CD8-positive, alpha-beta memory T cell (primary cell): ENCODE data around the gene SPTB. TPM values are rescaled to one million over a fixed set of nuclear protein-coding genes. Genes with fewer than 3 reads are reported as not detected.

Experiments
- CTCF ChIA-PET: fragments of 350-600 bp; sonication (Branson Sonifier 250); formaldehyde crosslinking; loops from one replicate; lab custom pipeline; 2021; ENCODE audit warnings: antibody characterized with exemption; lab: Charles Lee
- POLR2A ChIA-PET: fragments of 350-600 bp; sonication (Branson Sonifier 250); formaldehyde crosslinking; loops from one replicate; lab custom pipeline; 2021; ENCODE audit warnings: antibody characterized with exemption; lab: Charles Lee
- DNase-seq, 5 donors: peaks; one replicate each; pipeline versions ENCODE4 v3.0.0 to v3.0.0-alpha.2; 2020 to 2022; ENCODE audit warnings: mixed read lengths in 1 of 5
- H3K27ac ChIP-seq: one replicate; pipeline ENCODE4 v1.7.0; 2013; ENCODE audit warnings: low read depth, mild to moderate bottlenecking, low read length, moderate library complexity
- H3K27me3 ChIP-seq: 2 replicates; pipeline ENCODE4 v1.7.0; 2013; ENCODE audit warnings: low read length, mild to moderate bottlenecking; ENCODE audit not compliant: insufficient read depth, poor library complexity, severe bottlenecking
- H3K36me3 ChIP-seq: 2 replicates; pipeline ENCODE4 v1.7.0; 2013; ENCODE audit warnings: mild to moderate bottlenecking, low read length, moderate library complexity; ENCODE audit not compliant: insufficient read depth
- H3K4me1 ChIP-seq: 2 replicates; pipeline ENCODE4 v1.7.0; 2013; ENCODE audit warnings: mild to moderate bottlenecking, low read length, moderate library complexity; ENCODE audit not compliant: insufficient read depth
- H3K4me3 ChIP-seq: 2 replicates; pipeline ENCODE4 v1.7.0; 2013; ENCODE audit warnings: mild to moderate bottlenecking, low read length
- H3K9me3 ChIP-seq: 2 replicates; pipeline ENCODE4 v1.7.0; 2013; ENCODE audit warnings: mild to moderate bottlenecking, low read length
- H3K27ac Mint-ChIP-seq, 8 donors: one replicate each; pipeline ENCODE4 v1.8.0; 2020 to 2021; ENCODE audit warnings: mixed read lengths in 8 of 8, mild to moderate bottlenecking in 6 of 8, inconsistent platforms in 3 of 8, moderate library complexity in 3 of 8
- H3K27me3 Mint-ChIP-seq, 2 donors: one replicate each; pipeline ENCODE4 v1.8.0; 2020 to 2021; ENCODE audit warnings: mixed read lengths in 2 of 2, mild to moderate bottlenecking in 1 of 2, moderate library complexity in 1 of 2
- H3K36me3 Mint-ChIP-seq, 3 donors: one replicate each; pipeline ENCODE4 v1.8.0; 2020 to 2021; ENCODE audit warnings: mixed read lengths in 3 of 3, inconsistent platforms in 1 of 3, mild to moderate bottlenecking in 1 of 3
- H3K4me1 Mint-ChIP-seq, 3 donors: one replicate each; pipeline ENCODE4 v1.8.0; 2020 to 2021; ENCODE audit warnings: mixed read lengths in 3 of 3, inconsistent platforms in 1 of 3, mild to moderate bottlenecking in 1 of 3
- H3K4me3 Mint-ChIP-seq, 7 donors: one replicate each; pipeline ENCODE4 v1.8.0; 2020 to 2021; ENCODE audit warnings: mixed read lengths in 7 of 7, mild to moderate bottlenecking in 6 of 7, moderate library complexity in 4 of 7, inconsistent platforms in 2 of 7
- H3K9me3 Mint-ChIP-seq, 5 donors: one replicate each; pipeline ENCODE4 v1.8.0; 2020 to 2022; ENCODE audit warnings: mixed read lengths in 5 of 5, mild to moderate bottlenecking in 3 of 5, moderate library complexity in 2 of 5, inconsistent platforms in 1 of 5
- polyA plus RNA-seq: library from polyadenylated mRNA; unstranded; fragments of 300-500 nt; fragmentation: Illumina TruSeq; gene quantifications from one replicate; pipeline ENCODE4 v1.2.3, GENCODE V29; 2021
- total RNA-seq, 2 experiments: library from RNA; stranded (reverse); gene quantifications; one replicate each; pipeline ENCODE4 v1.2.3, GENCODE V29; 2021

SPTB gene
- total and polyA plus RNA-seq, 3 experiments from 2014 or later: 0.09 to 0.18 (median 0.15) TPM

DNA sequence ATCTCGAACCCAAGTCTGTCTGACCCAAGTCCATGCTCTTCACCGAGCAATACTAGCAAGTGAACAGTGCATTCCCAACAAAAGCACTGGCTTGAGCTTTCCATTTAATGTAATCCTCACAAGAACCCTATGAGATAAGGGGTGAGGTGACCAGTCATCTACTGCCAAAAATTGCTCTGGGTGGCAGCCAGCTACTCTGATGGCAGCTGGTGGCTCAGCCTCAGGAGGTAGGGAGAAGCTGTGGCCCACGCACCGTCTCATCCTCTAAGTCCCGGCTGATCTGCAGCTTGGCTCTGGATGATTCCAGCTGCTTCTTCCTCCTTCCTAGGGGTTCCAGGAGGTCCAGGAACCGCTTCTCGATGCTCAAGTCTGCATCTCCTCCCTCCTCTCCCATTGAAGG, 100.2 kb downstream of the SPTB start:
- Histone ChIP-seq H3K4me1 (no peaks in the 10 kb centered on the region), H3K4me3 (no peak overlapping the region), H3K27me3 (no peaks in the 10 kb centered on the region), H3K36me3 (no peaks in the 10 kb centered on the region), H3K27ac (no peak overlapping the region), H3K9me3 (no peaks in the 10 kb centered on the region)
- H3K4me1 Mint-ChIP-seq: no peaks in the 10 kb centered on the region
- peak in 1 of 5 donors; percentile 18 for DNase-seq
- CTCF ChIA-PET: no interaction called here
- H3K4me3 Mint-ChIP-seq: no peak overlapping the region
- H3K27ac Mint-ChIP-seq: no peak overlapping the region
- H3K9me3 Mint-ChIP-seq: no peaks in the 10 kb centered on the region
- peaks cover 6 to 7% of the 10 kb centered on the region in 2 donors for H3K27me3 Mint-ChIP-seq
- H3K36me3 Mint-ChIP-seq: no peaks in the 10 kb centered on the region
- POLR2A ChIA-PET: no interaction called here

DNA sequence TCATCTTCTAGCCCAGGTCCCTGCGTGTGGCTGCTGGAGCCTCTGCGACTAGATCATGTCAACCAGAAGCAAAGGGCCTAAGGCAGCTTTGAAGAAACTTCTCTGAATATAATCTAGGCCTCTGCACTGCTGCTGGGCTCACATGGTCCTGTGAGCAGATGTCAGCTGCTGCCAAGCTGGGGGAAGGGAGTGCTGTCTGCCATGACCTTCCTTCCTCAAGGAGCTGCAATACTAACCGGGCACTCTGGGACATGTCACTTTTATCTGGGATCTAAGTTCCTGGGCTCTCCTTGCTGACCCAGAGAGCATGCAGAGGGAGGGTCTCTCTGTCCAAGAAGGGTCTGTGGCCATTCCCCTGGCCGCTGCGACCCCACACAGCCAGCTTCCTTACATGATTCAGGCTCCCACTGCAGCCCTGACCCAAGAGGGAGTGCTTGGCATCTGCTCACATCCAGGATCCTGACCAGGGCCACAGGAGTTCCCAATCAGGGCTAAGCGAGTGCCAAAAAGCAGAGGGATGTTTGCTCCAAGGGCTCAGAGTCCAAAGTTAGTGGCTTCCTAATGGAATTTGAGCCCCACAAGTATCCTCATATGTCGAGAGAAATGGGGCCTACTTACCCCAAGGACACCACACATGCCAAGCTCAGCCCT, 101.5 kb downstream of the SPTB start:
- Histone ChIP-seq H3K27ac (no peak overlapping the region), H3K4me1 (no peaks in the 10 kb centered on the region), H3K36me3 (no peaks in the 10 kb centered on the region), H3K4me3 (no peak overlapping the region), H3K9me3 (no peaks in the 10 kb centered on the region), H3K27me3 (no peaks in the 10 kb centered on the region)
- Mint-ChIP-seq H3K36me3 (no peaks in the 10 kb centered on the region), H3K27ac (no peak overlapping the region), H3K4me1 (no peaks in the 10 kb centered on the region), H3K4me3 (no peak overlapping the region), H3K9me3 (no peaks in the 10 kb centered on the region), H3K27me3 (peaks cover 6% of the 10 kb centered on the region in 2 donors)
- CTCF ChIA-PET: no interaction called here
- POLR2A ChIA-PET: no interaction called here
- DNase-seq: peak in 1 of 5 donors; percentile 18

DNA sequence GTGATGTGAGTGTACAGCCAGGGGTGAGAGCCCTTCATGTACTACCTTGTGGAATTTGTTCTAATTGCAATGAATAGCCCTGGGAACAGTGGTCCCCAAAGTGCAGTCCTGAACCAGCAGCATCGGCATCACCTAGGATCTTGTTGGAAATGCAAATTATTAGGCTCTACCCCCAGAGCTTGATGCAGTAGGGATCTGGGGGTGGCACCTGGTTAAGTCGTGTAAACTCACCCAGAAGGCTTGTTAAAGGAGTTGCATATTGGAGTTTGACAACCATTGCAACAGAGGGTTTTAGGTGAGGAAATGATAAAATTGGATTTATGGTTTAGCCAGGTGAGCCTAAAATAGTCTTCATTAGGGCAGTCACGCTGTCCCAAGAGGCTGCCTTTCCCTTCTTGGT, 102.2 kb downstream of the SPTB start:
- Histone ChIP-seq H3K9me3 (no peaks in the 10 kb centered on the region), H3K27ac (no peak overlapping the region), H3K4me3 (no peak overlapping the region), H3K27me3 (no peaks in the 10 kb centered on the region), H3K4me1 (no peaks in the 10 kb centered on the region), H3K36me3 (no peaks in the 10 kb centered on the region)
- H3K27me3 Mint-ChIP-seq: peaks cover 1 to 6% of the 10 kb centered on the region in 2 donors
- no peak overlapping the region for H3K27ac Mint-ChIP-seq
- H3K4me3 Mint-ChIP-seq: no peak overlapping the region
- H3K36me3 Mint-ChIP-seq: no peaks in the 10 kb centered on the region
- H3K4me1 Mint-ChIP-seq: no peaks in the 10 kb centered on the region
- peak in 1 of 5 donors; percentile 26 for DNase-seq
- POLR2A ChIA-PET: interaction anchor here (0.6 kb wide), 1 partner anchor 1102 kb away, joined by 3 read pairs; no protein-coding TSS in a partner anchor
- H3K9me3 Mint-ChIP-seq: no peaks in the 10 kb centered on the region
- CTCF ChIA-PET: interaction anchor here (1.3 kb wide), 1 partner anchor 13 kb away, joined by 3 read pairs; no protein-coding TSS in a partner anchor

DNA sequence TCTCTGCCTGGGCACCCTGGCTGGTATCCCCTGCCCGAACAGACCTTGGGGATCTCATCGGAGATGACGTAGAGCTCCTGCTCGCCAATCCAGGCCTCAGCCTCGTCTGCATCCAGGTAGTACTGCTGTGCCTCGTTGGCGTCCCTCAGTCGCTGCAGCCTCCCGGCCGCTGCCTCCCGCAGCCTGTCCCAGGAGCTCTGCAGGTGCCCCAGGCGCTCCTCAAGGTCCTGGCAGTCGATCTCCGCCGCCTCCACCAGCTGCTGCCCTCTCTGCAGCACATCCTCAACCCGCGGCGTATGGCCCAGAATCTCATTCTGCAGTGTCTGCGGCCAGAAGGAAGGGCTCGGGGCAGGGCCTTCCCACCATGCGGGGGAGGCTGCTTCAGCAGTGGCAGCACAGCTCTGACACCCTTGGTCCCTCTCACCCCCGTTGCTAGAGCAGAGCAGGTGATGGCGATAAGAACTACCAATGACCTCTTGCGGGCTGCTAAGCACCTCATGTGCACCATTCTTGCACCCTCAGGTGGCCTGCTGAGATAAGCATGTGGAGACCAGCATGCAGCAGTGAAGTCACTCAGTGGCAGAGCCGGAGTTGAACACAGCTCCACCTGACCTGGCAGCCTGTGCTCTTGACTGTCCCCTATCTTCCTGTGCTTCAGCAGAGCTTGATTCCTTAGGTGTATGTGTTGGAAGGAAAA, 104.5 kb downstream of the SPTB start:
- H3K27ac Mint-ChIP-seq: peak overlapping the region in 1 of 8 donors; percentile 29
- peaks cover 0 to 6% of the 10 kb centered on the region in 2 donors for H3K27me3 Mint-ChIP-seq
- H3K27ac ChIP-seq: no peak overlapping the region
- no peaks in the 10 kb centered on the region for H3K36me3 ChIP-seq
- H3K4me1 Mint-ChIP-seq: peaks cover 5 to 9% (median 5%) of the 10 kb centered on the region in 3 donors
- peak in 1 of 5 donors; percentile 28 for DNase-seq
- ChIA-PET CTCF (interaction anchor here (0.8 to 1.2 kb wide), 3 partner anchors 10 to 116 kb away, joined by 3 read pairs; no protein-coding TSS in a partner anchor), POLR2A (no interaction called here)
- no peak overlapping the region for H3K4me3 ChIP-seq
- H3K4me1 ChIP-seq: peaks cover 14% of the 10 kb centered on the region
- no peaks in the 10 kb centered on the region for H3K9me3 Mint-ChIP-seq
- no peaks in the 10 kb centered on the region for H3K36me3 Mint-ChIP-seq
- no peaks in the 10 kb centered on the region for H3K27me3 ChIP-seq
- H3K9me3 ChIP-seq: no peaks in the 10 kb centered on the region
- H3K4me3 Mint-ChIP-seq: no peak overlapping the region

DNA sequence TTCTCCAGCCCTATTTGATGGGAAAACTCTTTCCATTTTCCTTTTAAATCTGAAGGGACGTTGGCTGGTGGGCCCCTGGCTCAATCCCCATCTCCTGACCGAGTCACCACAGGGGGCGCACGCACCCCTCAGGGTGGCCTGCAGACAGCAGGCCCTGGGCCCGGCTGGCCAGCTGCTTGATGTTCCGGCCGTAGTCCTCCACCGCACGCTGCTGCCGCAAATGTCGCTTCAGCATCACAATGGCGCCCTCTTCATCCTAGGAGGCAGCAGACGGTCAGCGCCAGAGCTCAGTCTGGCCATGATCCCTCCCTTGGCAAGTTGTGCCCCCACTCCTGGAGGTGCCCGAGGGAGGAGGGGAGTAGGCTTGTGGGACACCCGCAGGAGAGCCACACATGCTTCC, 105.4 kb downstream of the SPTB start:
- Histone ChIP-seq H3K36me3 (no peaks in the 10 kb centered on the region), H3K9me3 (no peaks in the 10 kb centered on the region), H3K4me3 (no peak overlapping the region), H3K4me1 (peaks cover 14% of the 10 kb centered on the region), H3K27me3 (no peaks in the 10 kb centered on the region), H3K27ac (no peak overlapping the region)
- H3K4me3 Mint-ChIP-seq: no peak overlapping the region
- POLR2A ChIA-PET: no interaction called here
- H3K36me3 Mint-ChIP-seq: no peaks in the 10 kb centered on the region
- CTCF ChIA-PET: interaction anchor here (1.1 kb wide), 1 partner anchor 9 kb away, joined by 3 read pairs; no protein-coding TSS in a partner anchor
- H3K27me3 Mint-ChIP-seq: peaks cover 0 to 6% of the 10 kb centered on the region in 2 donors
- no peak overlapping the region for H3K27ac Mint-ChIP-seq
- peak in 1 of 5 donors; percentile 38 for DNase-seq
- no peaks in the 10 kb centered on the region for H3K9me3 Mint-ChIP-seq
- H3K4me1 Mint-ChIP-seq: peaks cover 5 to 9% (median 5%) of the 10 kb centered on the region in 3 donors

DNA sequence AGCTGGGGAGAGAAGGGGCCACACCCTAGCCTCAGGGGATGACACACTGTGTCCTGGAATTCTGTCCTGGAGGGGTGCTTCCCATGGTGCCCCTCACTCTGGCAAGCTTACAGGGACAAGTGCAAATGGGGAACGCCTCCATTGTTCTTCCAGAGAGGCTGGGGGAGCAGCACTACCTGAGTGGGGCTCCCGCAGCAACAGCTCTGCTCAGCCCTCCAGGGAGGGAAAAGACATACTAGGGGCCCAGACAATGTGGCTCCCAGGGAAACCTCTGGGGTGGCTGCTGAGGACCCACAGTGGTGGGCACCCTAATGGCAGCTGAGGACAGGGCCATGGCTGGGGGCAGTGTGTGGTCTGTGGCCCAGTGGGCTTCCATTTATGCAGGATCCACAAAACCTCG, 106.1 kb downstream of the SPTB start:
- POLR2A ChIA-PET: no interaction called here
- Mint-ChIP-seq H3K4me1 (peaks cover 5 to 9% (median 5%) of the 10 kb centered on the region in 3 donors), H3K27me3 (peaks cover 0 to 6% of the 10 kb centered on the region in 2 donors), H3K9me3 (no peaks in the 10 kb centered on the region), H3K4me3 (no peak overlapping the region), H3K36me3 (no peaks in the 10 kb centered on the region), H3K27ac (no peak overlapping the region)
- CTCF ChIA-PET: interaction anchor here (1.1 to 2.6 kb wide), 2 partner anchors 9 to 12 kb away, joined by 3 to 11 read pairs; no protein-coding TSS in a partner anchor
- Histone ChIP-seq H3K27me3 (no peaks in the 10 kb centered on the region), H3K4me1 (peaks cover 14% of the 10 kb centered on the region), H3K36me3 (no peaks in the 10 kb centered on the region), H3K4me3 (no peak overlapping the region), H3K27ac (no peak overlapping the region), H3K9me3 (no peaks in the 10 kb centered on the region)
- peak in 1 of 5 donors; percentile 25 for DNase-seq

DNA sequence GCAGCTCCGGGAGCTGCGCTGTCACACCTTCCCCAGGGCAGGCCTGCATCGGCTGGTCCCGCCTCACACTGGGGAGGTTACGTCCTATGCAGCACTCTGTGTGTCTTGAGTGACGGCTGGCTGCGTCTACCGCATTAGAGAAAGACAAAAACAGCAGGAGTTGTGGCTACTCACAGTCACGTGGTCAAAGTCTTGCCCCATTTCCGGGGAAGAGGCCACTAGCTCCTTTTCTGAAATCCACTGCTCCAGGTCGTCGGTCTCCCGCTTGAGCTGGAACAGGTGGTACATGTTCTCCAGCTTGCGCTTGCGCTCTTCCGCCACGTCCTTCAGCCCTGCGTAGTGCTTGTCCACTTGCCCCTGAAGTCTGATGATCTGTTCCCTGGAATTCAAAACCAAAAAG, 106.7 kb downstream of the SPTB start:
- no peak overlapping the region for H3K4me3 Mint-ChIP-seq
- Histone ChIP-seq H3K36me3 (no peaks in the 10 kb centered on the region), H3K27ac (no peak overlapping the region), H3K27me3 (no peaks in the 10 kb centered on the region), H3K4me1 (peaks cover 14% of the 10 kb centered on the region), H3K9me3 (no peaks in the 10 kb centered on the region), H3K4me3 (no peak overlapping the region)
- ChIA-PET POLR2A (no interaction called here), CTCF (interaction anchor here (0.5 to 2.6 kb wide), 5 partner anchors 12 to 210 kb away, joined by 3 to 11 read pairs (median 4); no protein-coding TSS in a partner anchor)
- H3K9me3 Mint-ChIP-seq: no peaks in the 10 kb centered on the region
- H3K27me3 Mint-ChIP-seq: peaks cover 0 to 6% of the 10 kb centered on the region in 2 donors
- DNase-seq: peak in 1 of 5 donors; percentile 14
- peaks cover 5 to 9% (median 5%) of the 10 kb centered on the region in 3 donors for H3K4me1 Mint-ChIP-seq
- no peaks in the 10 kb centered on the region for H3K36me3 Mint-ChIP-seq
- no peak overlapping the region for H3K27ac Mint-ChIP-seq
